DND-41 (cell line): ENCODE results near the gene OR1K1.

Source experiments
- EZH2 ChIP-seq: IDR thresholded peaks from 3 replicates; pipeline ENCODE4 v1.6.1; 2012; ENCODE audit warnings: borderline replicate concordance, low read depth, mild to moderate bottlenecking, moderate library complexity, low read length, inconsistent platforms; ENCODE audit not compliant: severe bottlenecking
- TF ChIP-seq, protein P1 (sequence below): IDR thresholded peaks from 2 replicates; pipeline ENCODE4 v1.5.1; 2012; ENCODE audit warnings: borderline replicate concordance, low read length, moderate library complexity, mild to moderate bottlenecking; ENCODE audit not compliant: poor library complexity, severe bottlenecking; ENCODE audit errors: extremely low read depth

DNA sequence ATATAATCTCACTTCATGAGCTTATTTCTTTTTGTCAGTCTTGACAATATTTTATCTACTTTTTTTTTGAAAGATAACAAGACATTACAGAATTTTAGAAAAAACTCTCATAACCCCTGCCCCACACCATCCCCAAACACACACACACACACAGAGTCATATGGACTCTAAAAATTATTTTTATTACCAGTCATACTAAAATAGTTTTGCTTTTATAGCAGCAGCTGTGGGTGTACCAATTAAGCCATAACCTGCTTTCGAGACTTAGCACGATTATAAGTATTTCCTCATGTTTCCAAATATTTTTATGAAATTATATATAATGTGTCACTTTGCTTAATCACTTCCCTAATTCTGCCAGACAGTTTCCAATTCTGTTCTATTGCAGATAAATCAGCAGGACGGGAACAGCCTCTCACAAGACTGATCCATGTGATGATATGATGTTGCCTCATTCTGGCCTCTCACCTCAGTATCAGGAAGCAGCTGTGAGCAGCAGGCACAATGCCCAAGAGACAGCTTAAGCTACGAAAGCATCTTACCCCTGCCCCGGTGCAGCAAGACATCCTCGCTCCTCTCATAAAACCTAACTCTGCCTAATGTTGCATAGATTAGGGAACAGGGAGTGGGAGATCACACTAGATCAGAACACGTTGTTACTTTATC is 21.5 kb downstream of the OR1K1 start:
- TF ChIP-seq, protein P1, sequence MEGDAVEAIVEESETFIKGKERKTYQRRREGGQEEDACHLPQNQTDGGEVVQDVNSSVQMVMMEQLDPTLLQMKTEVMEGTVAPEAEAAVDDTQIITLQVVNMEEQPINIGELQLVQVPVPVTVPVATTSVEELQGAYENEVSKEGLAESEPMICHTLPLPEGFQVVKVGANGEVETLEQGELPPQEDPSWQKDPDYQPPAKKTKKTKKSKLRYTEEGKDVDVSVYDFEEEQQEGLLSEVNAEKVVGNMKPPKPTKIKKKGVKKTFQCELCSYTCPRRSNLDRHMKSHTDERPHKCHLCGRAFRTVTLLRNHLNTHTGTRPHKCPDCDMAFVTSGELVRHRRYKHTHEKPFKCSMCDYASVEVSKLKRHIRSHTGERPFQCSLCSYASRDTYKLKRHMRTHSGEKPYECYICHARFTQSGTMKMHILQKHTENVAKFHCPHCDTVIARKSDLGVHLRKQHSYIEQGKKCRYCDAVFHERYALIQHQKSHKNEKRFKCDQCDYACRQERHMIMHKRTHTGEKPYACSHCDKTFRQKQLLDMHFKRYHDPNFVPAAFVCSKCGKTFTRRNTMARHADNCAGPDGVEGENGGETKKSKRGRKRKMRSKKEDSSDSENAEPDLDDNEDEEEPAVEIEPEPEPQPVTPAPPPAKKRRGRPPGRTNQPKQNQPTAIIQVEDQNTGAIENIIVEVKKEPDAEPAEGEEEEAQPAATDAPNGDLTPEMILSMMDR: no peak
- TF ChIP-seq EZH2: no peak
